Activated CD8-positive, alpha-beta memory T cell treated with anti-CD3 and anti-CD28 coated beads, Interleukin-2, amount 50 U/mL, for 1 hour (primary cell): Measurements from ENCODE around the gene KDM5B.
"Not testable (repeated sequence)": the region's sequence is repeated elsewhere in the genome, so short reads cannot be mapped to it uniquely, and the experiment has no call there.

Experiments used
- DNase-seq: peaks from one replicate; pipeline ENCODE4 v3.0.0-alpha.2; 2020; ENCODE audit errors: extremely low read depth

Gene KDM5B

DNA sequence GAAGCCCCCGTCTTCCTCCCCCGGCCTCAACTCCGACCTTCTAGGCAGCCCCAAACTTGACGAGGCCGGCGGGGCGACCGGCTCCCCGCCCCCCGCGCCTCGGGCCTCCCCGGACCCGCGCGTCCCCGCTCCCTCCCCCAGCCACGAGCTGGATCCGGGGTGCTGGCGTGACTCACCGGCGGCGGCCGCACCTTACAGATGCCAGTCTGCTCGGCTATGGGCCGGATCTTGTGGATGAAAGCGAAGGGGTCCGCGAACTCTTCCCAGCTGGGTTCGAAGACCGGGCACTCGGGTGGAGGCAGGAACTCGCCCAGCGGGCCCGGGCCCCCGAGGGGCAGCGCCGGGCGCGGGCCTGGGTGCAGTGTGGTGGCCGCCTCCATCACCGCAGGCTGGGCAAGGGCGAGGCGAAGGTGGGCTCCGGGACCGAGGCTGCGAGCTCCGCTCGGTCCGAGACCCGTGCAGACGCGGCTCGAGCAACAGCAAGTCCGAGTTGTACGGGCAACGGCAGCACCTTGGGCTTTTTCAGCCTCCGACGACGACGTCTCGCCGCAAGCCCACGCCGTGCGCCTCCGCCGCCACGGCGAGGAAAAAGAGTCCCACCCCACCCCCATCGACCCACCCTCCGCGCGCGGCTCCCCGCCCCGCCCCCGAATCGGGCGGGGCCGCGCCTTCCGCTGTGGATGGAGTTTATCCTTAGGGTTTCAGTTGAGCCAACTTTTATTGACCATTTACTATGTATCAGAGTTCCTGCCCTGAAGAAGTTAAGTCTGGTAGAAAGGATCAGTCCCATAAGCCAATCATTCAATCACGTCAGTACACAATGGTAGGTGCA, at the start of gene KDM5B:
KDM5B (minus strand) TSS at position 496 of the 832 bp plus-strand sequence; CDS start at position 380, 116 bp downstream.
- peak; percentile 39 for DNase-seq

DNA sequence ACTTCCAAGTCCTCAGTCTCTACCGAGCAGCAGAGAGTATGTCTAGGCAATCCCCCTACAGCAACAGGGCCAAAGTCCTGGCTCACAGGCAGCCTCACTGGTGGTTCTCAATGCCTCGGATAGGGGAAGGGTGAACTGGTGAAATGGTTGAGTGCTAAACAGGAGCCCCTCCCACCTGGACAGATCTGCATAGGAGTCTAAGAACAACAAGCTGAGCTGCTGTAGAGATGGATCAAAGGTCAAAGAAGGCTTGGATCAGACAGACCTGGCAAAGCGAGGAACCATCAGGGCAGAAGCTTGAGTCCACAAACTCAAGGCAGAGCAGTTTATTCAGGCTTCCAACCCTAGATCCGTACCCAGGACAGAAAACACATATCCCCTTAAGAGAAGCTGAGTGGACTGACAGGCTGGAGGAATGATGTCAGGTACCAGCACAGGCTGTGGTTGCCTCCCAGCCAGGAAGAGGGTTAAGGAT, 49.0 kb upstream of the KDM5B start:
- DNase-seq = no peak

DNA sequence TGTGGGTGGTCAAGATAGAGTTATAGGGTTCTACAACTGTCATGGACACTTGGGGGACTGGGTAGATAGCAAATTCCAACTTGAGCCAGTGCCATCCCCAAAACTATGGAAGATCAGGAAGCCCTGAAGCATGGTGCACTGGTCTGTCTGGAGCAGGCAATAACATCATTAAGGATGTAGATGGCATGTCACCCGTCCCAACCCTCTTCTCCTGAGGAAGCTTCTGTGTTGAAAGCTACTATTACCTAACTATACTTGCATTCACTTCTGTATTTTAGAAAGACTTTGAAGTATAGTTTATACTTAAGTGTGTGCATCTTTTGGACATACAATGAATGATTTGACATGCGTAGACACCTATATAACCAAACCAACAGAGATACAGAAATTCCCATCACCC, 47.8 kb upstream of the KDM5B start:
- DNase-seq = no peak

DNA sequence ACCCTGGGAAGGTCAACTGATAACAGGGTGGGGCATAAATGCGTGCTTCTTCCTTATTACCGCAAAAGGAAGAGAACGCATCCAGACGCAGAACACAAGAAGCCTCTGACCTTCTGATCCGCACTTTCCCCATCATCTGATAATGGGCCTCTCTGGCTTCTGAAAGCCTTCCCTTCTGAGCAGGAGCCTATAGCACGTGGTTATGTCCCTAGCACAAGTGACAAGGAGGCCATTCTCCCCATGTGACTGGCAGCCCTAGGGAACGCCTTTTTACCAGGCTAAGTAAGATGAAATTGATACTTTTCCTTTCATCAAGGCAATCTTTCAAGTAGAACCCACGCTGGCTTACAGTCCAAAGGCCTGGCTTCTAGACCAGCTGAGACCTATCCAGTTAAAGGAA, 46.6 kb upstream of the KDM5B start:
- no peak for DNase-seq

DNA sequence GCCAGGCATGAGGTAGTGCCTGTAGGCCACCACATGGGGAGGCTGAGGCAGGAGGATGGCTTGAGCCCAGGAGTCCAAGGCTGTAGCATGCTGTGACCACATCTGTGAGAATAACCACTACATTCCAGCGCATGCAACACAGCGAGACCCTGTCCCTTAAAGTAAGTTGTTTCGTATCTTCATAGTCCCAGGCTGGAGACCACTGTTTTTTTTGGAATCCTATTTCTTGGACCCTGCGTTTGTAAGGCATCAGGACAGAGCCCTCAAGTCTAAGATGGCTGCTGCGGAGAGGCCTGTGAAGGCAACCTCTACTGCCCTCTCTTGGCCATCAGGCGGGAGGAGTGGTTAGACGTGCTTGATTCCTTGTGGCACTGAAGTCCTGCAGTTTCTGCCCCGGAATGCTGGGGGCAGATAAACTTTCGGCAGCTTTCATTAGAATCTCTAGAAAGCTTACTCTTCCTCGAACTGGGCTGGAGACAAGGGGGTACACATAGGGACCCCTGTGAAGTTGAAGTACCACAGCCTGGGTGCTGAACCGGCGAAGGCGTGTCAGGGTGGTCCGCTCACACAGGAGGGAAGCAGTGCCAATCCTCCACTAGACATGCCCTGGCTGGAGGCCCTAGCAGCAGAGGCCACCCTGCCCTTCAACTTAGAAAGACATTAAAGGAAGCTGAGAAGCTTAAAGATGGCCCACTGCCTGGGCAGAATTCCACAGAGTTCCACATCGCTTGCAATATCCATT, 44.1 kb upstream of the KDM5B start:
- no peak for DNase-seq

DNA sequence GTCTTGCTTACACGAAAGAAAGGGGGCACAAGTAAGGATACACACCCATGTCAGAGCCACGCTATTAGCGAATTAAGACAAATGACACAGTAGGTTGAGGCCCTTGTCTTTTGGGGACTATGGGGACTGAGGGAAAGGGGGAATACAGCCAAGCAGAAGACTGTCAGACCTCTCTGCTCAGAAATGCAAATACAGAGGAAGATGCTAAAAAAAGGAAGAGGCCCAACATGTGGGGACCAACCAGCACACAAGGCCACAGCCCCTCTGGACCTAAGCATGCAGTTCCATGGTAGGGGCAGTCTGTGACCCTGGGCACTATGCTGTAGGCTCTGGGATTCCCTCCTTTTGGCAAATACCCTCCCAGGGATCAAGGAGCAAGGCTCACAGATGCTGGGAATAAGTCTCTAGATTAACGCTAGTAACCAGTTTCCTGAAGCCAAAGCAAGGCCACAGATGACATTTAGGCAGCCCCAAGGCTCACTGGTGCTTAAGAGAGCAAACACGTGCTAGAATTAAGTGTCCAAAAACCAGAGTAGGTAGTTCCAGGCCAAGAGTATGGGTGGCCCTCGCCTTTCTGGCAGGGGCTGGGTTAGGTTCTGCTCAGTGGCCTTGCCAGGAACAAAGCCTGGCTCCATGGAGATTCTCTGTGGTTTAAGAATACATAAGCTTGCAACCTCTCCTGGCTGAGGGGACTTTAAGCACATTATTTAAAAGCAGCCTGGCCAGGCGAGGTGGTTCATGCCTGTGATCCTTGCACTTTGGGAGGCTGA, 42.6 kb upstream of the KDM5B start:
- no peak for DNase-seq

DNA sequence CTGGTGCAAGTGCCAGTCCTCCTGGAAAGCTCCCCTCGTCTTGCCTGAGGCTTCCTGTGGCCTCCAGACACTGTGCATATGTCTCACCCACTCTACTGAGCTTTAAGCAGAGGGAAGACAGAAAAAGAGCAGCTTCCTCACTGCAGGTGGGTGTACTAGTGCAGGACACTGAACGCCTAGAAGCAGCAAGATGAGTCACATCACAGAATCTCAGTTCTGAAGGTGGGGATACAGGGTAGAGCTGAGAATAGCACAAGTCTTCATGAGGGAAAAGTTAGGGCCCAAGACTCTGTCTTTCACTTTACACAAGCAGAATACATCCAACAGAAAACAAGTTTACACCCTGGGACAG, 39.9 kb upstream of the KDM5B start:
- no peak for DNase-seq

DNA sequence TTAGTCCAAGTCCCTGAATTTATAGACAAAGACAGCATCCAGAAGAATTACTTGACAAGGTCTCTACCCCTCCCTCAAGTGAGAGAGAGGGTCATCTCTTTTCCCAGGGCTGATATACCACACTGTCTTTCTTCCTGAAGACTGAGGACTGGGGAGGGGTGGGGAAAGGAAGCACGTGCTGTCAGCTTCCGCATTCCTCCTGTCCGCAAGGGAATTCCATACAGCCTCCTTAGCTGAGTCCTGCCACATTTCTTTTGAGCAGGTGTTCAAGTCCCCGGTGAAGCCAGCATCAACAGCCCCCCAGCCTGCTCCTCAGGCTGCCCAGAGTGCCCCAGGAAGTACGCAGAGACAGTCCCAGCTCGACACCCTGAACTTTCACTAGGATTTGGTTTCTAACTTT, 36.7 kb upstream of the KDM5B start:
- DNase-seq = no peak

DNA sequence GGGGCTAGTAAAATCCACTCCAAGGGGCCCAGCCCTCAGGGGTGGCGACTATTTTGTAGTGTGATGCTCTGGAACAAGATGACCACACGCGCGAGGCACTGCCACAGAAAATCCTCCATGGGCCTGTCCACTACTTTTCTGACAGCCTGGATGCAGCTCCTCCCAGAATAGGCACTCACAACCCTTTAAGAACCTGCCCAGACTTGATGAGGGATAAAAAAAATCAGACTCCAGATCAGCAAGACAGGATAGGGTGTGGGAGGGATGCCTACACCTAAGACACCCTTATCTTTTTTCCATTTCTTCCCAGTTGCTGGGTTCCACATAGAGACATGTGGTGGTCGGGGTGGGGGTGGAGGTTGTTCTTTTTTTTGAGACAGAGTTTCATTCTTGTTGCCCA, 36.0 kb upstream of the KDM5B start:
- no peak for DNase-seq

DNA sequence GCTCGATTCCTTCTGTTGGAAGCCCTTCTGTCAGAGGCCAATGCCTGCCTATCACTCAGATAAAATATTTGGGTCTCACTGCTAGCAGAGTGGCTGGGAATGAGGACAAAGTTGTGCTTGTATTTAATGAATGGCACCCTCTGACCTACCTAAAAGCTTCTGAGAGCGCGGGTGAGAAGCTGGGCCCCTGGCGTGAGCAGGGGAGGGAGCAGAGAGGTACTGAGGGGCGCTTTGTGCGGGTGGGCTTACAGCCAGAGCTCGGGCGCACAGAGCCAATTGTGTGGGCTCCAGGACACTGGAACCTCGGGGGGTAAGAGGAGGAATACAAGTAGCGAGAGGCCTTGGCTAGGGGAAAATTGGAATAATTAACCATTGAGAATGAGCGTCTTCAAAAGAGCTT, 34.9 kb upstream of the KDM5B start:
- DNase-seq = no peak

DNA sequence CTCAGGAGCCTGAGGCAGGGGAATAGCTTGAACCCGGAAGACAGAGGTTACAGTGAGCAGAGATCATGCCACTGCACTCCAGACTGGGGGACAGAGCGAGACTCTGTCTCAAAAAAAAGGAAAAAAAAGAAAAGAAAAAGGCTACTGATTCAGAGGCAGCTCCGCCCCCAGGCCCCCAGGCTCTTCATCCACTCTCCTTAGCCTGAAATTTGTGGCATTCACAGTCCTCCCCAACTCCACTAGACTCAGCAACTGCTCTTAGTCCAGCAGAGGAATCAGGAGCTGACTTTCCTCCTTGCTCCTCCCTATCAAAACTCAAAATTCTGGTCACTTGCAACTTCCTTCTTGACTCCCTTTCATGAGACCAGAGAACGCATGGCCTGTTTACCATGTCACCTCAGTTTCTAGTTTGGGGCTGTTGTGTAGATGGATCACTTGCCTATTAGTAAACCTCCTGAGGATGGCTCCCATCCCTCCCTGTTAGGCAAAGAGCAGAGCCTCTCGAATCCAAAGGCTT, 29.6 kb upstream of the KDM5B start:
- DNase-seq = no peak

DNA sequence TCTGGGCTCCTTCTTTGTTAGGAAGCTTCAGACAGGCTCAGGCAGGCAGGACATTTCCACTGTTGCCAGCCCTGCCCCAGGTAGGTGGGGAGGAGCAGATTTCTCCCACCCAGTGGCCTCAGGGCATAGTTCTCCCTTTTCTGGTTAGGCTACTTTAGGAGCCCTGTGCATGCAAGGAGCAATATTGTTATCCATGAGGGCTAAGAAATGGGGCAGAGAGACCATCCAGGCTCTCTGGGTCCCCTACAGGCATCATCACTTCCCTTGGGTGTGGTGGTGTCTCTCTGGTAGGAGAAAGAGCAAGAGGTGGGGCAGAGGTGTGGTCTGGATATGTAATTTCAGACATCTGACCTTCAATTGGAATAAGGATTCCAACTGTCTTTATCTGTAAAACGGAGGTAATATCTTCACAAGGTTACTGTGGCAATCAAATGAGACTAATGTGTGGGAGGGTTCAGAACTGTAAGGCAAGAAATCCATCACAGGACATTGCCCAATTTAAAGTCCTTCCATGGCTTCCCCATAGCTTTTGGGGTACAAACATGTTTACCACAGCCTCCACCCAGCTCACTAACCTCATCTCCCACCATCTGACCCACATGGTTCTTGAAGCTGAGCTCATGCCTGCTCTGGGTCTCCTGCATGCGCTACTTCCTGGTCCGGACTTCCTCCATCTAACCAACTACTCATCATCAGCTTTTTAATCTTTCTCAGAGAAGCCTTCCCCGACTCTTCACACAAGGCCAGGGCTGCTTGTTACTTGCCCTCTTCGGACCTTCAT, 28.6 kb upstream of the KDM5B start:
- DNase-seq = no peak

DNA sequence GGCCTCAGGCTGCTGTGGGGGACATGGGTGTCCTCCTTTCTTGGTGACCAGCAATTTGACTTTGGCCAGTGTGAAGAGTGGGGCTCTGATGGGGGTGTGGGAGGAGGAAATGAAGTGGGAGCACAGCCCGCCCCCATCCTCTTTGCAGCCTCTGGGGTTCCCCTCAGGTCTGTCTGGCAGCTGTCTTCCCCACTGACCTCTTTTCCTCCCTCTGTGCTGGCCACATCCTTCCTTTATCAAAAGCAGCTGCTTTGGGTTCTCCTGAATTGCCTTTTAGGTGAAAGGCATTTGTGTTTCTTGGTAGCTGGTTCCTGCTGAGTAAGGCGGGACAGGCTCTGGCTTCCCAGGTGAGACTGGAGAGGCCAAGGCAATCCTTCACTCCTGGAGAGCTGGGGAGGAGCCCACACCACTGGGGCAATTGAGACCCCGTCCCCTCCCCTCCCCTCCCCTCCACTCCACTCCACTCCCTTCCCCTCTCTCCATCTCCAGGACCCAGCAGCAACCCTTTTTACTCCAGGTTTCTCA, 27.4 kb upstream of the KDM5B start:
- DNase-seq = no peak

DNA sequence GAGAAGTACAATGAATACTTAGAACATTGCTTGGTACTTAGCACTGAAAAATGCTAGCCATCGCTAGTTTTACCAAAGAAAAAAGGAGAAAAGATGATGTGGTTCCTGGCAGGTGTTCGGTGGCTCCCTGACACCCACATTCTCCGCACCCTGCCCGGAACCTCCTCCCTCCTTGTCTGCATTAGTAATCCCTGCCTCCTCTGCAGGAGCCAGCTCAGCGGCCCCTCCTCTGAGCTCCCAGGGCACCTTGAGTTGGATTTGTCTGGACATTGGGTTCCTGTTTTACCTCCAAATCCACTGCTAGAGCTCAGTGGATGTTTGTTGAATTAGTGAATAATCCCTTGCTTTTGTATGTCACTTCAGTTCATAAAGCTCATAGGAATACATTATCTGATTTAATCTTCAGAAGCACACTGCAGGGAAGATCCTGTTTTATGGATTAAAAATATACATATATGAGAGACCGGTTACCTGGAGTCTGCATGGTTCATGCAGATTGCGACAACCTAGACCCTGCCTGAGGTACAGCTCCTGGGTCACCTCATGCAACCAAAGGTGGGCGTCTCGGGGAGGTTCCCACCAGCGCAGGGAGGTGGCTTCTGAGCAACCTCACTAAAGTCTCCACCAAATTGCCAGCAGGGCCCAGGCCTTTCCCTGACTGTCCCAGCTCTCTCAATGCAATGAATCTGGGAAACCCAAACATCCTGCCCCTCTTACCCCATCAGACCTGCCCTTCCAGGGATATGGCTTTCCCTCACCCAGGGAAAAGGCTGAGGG, 26.7 kb upstream of the KDM5B start:
- no peak for DNase-seq

DNA sequence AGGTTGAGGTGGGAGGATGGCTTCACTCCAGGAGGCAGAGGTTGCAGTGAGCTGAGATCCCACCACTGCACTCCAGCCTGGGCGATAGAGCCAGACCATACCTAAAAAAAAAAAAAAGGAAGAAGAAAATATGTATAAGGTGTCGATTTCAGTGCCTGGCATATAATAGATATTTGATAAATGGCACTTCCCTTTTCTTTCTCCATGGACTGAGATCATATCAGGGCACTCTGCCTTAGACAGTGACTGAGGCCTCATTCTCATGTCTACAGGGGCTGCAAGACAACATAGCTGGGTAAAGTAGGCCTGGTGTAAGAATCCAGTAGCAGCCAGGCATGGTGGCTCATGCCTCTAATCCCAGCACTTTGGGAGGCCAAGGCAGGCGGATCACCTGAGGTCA, 23.7 kb upstream of the KDM5B start:
- no peak for DNase-seq

DNA sequence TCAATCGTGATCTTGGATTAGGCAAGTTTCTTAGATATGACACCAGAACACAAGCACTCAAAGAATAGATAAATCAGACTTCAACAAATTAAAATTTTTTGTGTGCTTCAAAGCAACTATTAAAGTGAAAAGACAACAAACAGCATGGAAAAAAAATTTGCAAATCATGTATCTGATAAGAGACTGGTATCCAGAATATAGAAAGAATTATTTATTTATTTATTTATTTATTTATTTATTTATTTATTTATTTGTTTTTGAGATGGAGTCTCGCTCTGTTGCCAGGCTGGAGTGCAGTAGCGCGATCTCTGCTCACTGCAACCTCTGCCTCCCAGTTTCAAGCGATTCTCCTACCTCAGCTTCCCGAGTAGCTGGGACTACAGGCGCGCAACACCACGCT, 21.0 kb upstream of the KDM5B start:
- not testable (repeated sequence) for DNase-seq

DNA sequence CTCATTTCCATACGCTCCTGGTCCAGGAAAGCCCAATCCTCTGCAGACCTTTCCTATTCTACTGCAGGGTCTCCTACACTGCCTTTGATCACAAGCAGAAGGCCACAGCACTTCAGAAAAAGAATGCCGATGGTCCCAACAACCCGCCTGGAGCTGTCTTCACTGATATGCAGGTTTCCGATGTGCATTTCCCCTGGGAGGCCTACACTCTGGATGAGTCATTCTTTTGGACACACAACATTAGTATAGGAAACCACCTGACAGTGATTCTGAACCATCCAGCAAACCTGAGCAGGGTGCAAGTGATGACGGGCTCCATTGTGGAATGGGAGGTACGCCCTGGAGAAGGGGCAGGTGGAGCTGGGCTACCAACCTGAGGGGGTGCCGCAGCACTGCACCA, 17.5 kb upstream of the KDM5B start:
- no peak for DNase-seq

DNA sequence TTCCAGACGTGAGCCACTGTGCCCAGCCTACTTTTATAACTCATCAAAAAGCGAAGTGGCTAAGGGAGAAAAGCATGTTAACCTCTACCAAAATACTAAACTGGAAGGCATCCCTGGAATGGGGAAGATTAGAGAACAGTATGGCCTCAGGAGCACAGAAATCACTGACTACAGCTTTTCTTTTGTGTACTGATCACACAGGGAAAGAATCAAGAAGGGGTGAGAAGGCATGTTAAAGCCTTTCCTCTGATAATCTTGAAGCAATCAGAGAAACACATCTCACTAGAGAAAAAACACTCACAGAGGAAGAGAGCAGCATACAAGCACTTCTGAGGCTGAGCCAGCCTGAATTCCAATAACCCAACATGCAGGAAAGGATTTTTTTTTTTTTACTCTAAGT, 13.2 kb upstream of the KDM5B start:
- no peak for DNase-seq

DNA sequence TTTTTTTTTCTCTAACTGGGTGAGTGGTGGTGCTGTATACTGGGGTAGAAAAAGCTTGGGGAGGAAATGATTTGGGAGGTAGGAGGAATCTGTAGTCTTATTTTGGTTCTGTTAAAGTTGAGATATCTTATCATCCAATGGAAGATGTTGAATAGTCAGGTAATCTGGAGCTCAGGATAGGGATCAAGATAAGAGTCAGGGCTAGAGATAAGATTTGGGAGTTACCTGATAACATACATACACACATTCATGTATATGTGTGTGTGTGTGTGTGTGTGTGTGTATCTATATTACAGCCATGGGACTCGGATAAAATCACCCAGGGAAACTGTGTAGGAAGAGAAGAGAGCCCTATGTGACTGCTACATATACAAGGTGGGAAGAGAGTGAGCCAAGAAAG, 10.6 kb upstream of the KDM5B start:
- DNase-seq = no peak

DNA sequence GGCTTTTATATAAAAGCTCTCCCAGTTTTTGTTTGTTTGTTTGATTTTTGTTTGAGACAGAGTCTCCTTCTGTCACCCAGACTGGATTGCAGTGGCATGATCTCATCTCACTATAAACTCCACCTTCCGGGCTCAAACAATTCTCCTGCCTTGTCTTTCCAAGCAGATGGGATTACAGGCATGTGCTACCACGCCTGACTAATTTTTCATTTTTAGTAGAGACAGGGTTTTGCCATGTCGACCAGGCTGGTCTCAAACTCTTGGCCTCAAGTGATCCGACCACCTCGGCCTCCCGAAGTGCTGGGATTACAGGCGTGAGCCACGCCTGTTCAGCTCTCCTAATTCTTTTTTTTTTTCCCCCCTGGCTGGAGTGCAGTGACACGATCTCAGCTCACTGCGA, 6.9 kb upstream of the KDM5B start:
- no peak for DNase-seq
